Measurements from ENCODE around the gene BCL11B. TPM values are rescaled to one million over a fixed set of nuclear protein-coding genes. Genes with fewer than 3 reads are reported as not detected.

Gene BCL11B
- total and polyA plus RNA-seq, 10 of the 15 experiments (the other 5 are each of a cell fraction or from before 2014, with no cell fraction given): 0.38 to 5.5 (median 1.3) TPM

DNA sequence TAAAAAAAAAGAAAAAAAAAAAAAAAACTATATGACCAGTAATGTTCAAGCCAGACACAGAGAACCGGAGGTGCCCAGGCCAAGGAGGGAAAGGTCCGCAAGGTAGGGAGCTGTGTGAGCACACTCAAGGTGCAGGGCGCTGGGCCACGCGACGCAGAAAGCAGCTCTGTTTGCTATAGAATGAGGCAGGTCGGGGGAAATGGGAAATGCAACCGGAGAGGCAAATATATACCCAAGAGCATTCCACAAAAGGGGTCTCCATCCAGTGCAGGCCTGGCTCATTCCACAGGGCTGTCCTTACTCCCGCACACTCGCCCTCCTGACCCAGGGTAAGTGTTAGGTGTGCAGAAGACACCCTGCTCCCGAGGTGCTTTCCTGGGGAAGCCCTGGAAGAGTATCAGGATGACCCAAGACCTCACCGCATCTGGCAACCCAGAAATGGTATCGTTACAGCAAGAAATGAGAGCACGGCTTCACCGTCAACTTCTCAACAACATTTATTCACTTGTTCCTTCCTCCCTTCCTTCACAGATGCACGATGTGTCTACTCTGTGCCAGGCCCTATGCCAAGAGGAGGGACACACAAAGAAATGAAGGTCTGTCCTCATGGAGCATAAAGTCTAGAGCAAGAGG, 86.4 kb downstream of the BCL11B start:
- BruUV-seq (replicated peaks): no TSS peak
- ChIA-PET POLR2A (no interaction called here), RAD21 (ENCODE audit: unreplicated experiment) (no interaction called here), SMC1A (ENCODE audit: uncharacterized antibody, unreplicated experiment) (no interaction called here), CTCF (no interaction called here)
- Histone ChIP-seq H3K4me2 (ENCODE audit: control insufficient read depth, insufficient read depth) (no peak overlapping the region), H3K4me1 (ENCODE audit: control insufficient read depth, insufficient read depth, low read length) (no peaks in the 10 kb centered on the region), H3K4me3 (no peak overlapping the region), H3K27me3 (replicated peaks in 1 of 2; ENCODE audit: control insufficient read depth in 2 of 2, insufficient read depth in 2 of 2, low read length in 1 of 2) (no peaks in the 10 kb centered on the region), H4K20me1 (ENCODE audit: control insufficient read depth, insufficient read depth) (no peaks in the 10 kb centered on the region), H3K79me2 (ENCODE audit: control insufficient read depth, insufficient read depth, low read length) (no peaks in the 10 kb centered on the region), H3K27ac (ENCODE audit: control insufficient read depth, insufficient read depth) (no peak overlapping the region), H2AFZ (ENCODE audit: control insufficient read depth, low read depth, low read length) (no peak overlapping the region), H3K9ac (ENCODE audit: control insufficient read depth, insufficient read depth, low read length) (no peak overlapping the region), H3K9me3 (replicated peaks; ENCODE audit: control insufficient read depth, insufficient read depth, low read length) (no peaks in the 10 kb centered on the region; the same call in 2 of the 3 replicates), H3K36me3 (ENCODE audit: control insufficient read depth in 2 of 2, insufficient read depth in 2 of 2, low read length in 1 of 2) (no peaks in the 10 kb centered on the region)
- TF ChIP-seq, protein P1, sequence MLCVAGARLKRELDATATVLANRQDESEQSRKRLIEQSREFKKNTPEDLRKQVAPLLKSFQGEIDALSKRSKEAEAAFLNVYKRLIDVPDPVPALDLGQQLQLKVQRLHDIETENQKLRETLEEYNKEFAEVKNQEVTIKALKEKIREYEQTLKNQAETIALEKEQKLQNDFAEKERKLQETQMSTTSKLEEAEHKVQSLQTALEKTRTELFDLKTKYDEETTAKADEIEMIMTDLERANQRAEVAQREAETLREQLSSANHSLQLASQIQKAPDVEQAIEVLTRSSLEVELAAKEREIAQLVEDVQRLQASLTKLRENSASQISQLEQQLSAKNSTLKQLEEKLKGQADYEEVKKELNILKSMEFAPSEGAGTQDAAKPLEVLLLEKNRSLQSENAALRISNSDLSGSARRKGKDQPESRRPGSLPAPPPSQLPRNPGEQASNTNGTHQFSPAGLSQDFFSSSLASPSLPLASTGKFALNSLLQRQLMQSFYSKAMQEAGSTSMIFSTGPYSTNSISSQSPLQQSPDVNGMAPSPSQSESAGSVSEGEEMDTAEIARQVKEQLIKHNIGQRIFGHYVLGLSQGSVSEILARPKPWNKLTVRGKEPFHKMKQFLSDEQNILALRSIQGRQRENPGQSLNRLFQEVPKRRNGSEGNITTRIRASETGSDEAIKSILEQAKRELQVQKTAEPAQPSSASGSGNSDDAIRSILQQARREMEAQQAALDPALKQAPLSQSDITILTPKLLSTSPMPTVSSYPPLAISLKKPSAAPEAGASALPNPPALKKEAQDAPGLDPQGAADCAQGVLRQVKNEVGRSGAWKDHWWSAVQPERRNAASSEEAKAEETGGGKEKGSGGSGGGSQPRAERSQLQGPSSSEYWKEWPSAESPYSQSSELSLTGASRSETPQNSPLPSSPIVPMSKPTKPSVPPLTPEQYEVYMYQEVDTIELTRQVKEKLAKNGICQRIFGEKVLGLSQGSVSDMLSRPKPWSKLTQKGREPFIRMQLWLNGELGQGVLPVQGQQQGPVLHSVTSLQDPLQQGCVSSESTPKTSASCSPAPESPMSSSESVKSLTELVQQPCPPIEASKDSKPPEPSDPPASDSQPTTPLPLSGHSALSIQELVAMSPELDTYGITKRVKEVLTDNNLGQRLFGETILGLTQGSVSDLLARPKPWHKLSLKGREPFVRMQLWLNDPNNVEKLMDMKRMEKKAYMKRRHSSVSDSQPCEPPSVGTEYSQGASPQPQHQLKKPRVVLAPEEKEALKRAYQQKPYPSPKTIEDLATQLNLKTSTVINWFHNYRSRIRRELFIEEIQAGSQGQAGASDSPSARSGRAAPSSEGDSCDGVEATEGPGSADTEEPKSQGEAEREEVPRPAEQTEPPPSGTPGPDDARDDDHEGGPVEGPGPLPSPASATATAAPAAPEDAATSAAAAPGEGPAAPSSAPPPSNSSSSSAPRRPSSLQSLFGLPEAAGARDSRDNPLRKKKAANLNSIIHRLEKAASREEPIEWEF (IDR thresholded peaks at IDR 0.05; ENCODE audit: insufficient replicate concordance, low read depth, low read length): no peak
- TF ChIP-seq POU2F2 (IDR thresholded peaks at IDR 0.05; ENCODE audit: borderline replicate concordance, low read depth, low read length) (no peak), ZBED1 (IDR thresholded peaks at IDR 0.05; ENCODE audit: borderline replicate concordance) (no peak), FOS (IDR thresholded peaks at IDR 0.05; ENCODE audit: borderline replicate concordance, extremely low read depth, insufficient read length) (no peak), SREBF2 (IDR thresholded peaks at IDR 0.05; ENCODE audit: low read length) (no peak), FOXM1 (IDR thresholded peaks at IDR 0.05; ENCODE audit: low read depth, low read length) (no peak), KDM1A (IDR thresholded peaks at IDR 0.05; ENCODE audit: borderline replicate concordance) (no peak), BMI1 (IDR thresholded peaks at IDR 0.05; ENCODE audit: borderline replicate concordance) (no peak), SREBF1 (IDR thresholded peaks at IDR 0.05; ENCODE audit: low read length) (no peak)
- ATAC-seq: no peak
- in situ Hi-C loops (cut with MboI) (no loop called here), intact Hi-C loops (cut with micrococcal nuclease; ENCODE audit: unreplicated experiment) (no loop called here)
- WGBS (ENCODE audit: insufficient coverage, insufficient replicate concordance, low lambda C conversion rate, missing lambda C conversion rate): 57% methylated on average over 16 of the region's 16 CpGs
- no peak for FAIRE-seq
- no peak for DNase-seq (ENCODE audit: low read depth, low spot score)
